GOT3 (cell line): ENCODE results near the gene KLHL20.
"Not testable (repeated sequence)": the region's sequence is repeated elsewhere in the genome, so short reads cannot be mapped to it uniquely, and the experiment has no call there.

Experiments used
- DNase-seq: peaks from one replicate; lab custom pipeline; 2025; ENCODE audit warnings: mixed read lengths; lab: John Stamatoyannopoulos, UW

KLHL20 gene

DNA sequence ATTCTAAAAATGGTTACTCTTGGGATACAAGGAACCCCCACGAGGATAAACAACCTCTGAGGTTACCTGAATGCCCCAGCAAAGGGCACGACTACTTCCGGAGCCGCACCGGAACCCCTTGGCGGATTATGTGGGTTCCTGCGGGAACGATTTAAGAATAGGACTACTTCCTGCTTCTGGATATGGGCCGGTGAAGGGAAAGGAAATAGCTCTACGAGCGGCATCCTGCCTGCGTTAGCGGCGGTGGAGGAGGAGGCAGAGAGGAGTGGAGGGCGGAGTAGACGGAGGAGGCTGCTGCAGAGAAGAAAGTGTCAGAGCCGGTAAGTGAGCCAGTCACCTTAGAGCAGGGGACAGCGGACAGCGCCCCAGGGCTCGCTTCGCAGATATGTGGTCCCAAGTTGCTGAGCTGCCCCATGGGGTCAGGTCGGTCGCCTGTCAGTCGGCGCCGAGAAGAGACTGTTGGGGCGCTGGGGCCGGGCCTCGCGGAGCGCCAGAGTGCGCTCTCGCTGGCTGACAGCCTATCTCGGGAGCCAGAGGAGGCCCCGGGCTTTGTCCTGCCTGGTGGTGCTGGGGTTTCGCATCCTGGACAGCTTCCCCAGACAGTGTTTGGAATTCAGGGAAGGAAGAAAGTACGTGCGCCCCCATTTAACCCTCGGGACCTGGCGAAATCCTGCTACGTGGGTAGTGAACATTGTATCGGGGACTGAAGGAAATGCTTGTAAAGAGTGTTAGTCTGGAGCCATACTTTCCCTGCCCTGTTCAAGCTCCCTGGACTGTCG lies at the start of gene KLHL20:
Gene KLHL20, plus strand, starts transcription at position 223 of the 779 bp plus-strand sequence. CDS start 1,063 bp downstream, outside the sequence.
- DNase-seq = peak; percentile 97

- DNase-seq = no peak
Observed at GRCh38 chr1:173666646-173667045, 48.1 kb upstream of the KLHL20 start.

DNA sequence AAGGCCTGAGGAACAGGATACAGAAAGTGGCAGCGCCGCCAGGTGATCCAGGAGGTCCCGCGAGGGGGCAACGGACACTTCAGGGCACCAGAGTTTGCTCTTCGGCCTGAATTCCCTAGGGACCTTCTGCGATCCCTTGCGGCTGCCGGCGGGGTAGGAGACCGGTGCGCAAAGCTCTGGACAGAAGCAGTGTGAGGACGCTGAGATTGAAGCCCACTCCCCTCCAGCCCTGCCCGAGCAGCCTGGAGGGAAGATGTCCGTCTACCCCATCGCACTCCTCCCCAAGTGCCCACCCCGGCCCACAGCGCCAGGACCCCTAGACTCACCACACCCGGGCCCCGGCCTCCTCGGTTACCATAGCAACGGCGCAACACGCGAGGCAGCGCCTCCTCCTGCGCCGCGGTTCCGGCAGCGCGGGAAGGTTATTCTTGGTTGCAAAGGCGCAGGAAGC lies 45.3 kb upstream of the KLHL20 start, which contains the start of gene ANKRD45:
Gene ANKRD45, minus strand, starts transcription at position 361 of the 451 bp plus-strand sequence. CDS start 10,433 bp downstream, outside the sequence.
- DNase-seq = peak; percentile 88

DNA sequence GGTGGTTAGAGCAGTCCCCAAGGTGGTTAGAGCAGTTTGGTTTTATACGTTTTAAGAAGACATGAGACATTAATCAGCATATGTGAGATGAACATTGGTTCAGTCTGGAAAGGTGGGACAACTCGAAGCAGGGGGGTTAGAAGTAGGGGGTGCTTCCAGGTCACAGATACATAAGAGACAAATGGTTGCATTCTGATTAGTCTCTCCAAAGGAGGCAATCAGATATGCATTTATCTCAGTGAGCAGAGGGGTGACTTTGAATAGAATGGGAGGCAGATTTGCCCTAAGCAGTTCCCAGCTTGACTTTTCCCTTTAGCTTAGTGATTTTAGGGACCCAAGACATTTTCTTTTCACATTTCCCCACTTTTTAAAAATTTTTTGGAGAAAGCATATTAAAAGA lies 40.3 kb upstream of the KLHL20 start:
- DNase-seq = not testable (repeated sequence)

DNA sequence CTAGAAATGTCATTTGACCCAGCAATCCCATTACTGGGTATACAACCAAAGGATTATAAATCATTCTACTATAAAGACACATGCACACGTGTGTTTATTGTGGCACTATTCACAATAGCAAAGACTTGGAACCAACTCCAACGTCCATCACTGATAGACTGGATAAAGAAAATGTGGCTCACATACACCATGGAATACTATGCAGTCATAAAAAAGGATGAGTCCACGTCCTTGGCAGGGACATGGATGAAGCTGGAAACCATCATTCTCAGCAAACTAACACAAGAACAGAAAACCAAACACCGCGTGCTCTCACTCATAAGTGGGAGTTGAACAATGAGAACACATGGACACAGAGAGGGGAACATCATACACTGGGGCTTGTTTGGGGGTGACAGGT lies 34.6 kb upstream of the KLHL20 start:
- DNase-seq = not testable (repeated sequence)

- no peak for DNase-seq
Observed at GRCh38 chr1:173682184-173682583, 32.6 kb upstream of the KLHL20 start.

DNA sequence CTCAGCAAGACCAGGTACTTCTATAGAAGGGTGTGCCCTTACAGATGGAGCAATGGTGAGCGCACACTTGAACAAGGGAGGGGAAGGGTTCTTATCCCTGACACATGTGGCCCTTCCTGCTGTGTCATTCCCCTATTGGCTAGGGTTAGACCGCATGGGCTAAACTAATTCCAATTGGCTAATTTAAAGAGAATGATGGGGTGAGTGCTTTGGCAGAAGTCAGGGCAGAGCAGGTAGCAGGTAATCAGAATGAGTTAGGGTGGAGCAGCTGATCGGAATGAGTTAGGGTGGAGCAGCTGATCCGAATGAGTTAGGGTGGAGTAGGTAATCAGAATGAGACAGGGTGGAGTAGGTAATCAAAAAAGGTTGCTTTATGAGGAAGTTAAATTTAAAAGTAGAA lies 30.9 kb upstream of the KLHL20 start:
- not testable (repeated sequence) for DNase-seq

GRCh38 chr1:173685121-173685520 lies 29.7 kb upstream of the KLHL20 start:
- DNase-seq = not testable (repeated sequence)

GRCh38 chr1:173688300-173688699 lies 26.5 kb upstream of the KLHL20 start:
- DNase-seq = no peak

DNA sequence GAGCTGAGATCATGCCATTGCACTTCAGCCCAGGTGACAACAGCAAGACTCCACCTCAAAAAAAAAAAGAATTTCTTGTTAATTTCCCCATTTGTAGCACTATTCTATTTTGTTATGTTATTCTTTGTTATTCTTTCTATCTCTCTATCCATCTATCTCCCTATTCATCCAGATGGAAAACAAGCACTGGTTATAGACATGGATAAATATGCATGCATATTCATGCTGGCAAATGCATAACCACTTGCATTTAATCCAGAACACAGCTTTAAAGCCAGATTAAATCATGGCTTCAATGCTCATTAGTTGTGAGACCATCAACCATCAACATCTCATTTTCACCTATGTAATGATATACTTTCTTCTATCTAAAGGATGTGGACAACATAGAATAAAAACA lies 21.5 kb upstream of the KLHL20 start:
- DNase-seq = no peak

DNA sequence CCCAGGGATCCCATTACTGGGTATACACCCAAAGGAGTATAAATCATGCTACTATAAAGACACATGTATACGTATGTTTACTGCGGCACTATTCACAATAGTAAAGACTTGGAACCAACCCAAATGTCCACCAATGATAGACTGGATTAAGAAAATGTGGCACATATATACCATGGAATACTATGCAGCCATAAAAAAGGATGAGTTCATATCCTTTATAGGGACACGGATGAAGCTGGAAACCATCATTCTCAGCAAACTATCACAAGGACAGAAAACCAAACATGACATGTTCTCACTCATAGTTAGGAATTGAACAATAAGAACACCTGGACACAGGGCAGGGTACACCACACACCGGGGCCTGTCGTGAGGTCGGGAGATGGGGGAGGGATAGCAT lies 13.5 kb upstream of the KLHL20 start:
- DNase-seq = not testable (repeated sequence)

DNA sequence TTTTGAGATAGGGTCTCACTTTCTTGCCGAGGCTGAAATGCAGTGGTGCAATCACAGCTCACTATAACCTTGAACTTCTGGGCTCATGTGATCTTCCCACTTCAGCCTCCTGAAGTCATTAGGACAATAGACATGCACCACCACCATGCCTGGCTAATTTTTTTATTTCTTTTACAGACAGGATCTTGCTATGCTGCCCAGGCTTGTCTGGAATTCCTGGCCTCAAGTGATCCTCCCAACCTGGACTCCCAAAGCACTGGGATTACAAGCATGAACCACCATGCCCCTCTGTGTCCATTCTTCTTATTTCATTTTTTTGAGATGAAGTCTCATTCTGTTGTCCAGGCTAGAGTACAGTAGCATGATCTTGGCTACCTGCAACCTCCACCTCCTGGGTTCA lies 12.0 kb upstream of the KLHL20 start:
- DNase-seq = no peak

- DNase-seq = no peak
Observed at GRCh38 chr1:173705117-173705516, 9.7 kb upstream of the KLHL20 start.

DNA sequence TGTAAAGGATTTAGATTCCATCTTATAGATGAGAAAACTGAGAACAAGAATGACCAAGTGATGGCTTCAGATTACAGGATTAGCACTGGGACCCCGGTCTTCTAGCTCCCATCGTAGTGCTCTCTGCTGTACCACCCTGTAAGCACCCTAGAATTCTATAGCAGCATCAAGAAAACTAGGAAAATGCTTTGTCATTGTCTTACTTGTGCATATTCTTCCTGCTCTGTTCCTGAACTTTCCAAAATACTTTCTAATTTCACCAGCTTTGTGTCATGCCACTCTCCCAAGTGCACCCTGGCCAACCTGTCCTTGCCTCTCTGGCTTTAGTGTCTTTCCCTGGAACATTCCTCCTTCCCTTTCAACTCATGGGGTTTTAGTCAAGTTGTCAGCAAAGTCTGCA lies 6.0 kb upstream of the KLHL20 start:
- no peak for DNase-seq

DNA sequence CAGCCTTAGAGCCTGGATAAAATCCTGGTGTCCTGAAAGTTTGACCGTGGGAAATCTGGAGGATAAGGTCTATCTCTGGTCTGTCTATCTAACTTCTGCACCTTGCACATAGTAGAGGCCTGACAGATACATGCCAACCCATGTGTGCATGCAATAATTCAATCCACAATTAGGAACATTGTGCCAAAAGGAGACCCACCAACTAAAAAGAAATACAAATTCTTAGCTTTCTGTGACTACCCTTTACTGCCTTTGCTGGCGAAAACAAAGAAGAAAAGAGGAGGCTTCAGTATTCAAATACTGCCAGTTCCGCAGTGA lies 381 bp upstream of the KLHL20 start:
- DNase-seq = no peak

- DNase-seq = no peak
Observed at GRCh38 chr1:173715538-173715844, 710 bp downstream of the KLHL20 start.

GRCh38 chr1:173717238-173717637 lies 2.5 kb downstream of the KLHL20 start:
- no peak for DNase-seq

DNA sequence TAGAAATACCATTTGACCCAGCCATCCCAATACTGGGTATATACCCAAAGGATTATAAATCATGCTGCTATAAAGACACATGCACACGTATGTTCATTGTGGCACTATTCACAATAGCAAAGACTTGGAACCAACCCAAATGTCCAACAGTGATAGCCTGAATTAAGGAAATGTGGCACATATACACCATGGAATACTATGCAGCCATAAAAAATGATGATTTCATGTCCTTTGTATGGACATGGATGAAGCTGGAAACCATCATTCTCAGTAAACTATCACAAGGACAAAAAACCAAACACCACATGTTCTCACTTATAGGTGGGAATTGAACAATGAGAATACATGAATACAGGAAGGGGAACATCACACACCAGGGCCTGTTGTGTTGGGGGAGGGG lies 16.6 kb downstream of the KLHL20 start:
- DNase-seq = not testable (repeated sequence)

DNA sequence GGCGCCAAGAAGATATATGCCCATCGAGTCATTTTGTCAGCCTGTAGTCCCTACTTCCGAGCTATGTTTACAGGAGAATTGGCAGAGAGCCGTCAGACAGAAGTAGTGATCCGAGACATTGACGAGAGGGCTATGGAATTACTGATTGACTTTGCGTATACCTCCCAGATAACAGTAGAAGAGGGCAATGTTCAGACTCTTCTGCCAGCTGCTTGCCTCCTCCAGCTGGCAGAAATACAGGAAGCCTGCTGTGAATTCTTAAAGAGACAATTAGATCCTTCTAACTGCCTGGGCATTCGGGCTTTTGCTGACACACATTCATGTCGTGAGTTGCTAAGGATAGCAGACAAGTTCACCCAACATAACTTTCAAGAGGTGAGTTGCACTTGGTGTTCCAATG lies 19.1 kb downstream of the KLHL20 start:
- no peak for DNase-seq

DNA sequence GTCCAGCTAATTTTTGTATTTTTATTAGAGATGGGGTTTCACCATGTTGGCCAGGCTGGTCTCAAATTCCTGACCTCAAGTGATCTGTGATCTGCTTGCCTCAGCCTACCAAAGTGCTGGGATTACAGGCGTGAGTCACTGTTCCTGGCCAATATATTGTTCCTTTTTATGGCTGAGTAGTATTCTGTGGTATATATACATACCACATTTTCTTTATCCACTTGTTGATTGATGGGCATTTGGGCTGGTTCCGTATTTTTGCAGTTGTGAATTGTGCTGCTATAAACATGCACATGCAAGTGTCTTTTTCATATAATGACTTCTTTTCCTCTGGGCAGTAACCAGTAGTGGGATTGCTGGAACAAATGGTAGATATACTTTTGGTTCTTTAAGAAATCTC lies 21.3 kb downstream of the KLHL20 start:
- DNase-seq = not testable (repeated sequence)

GRCh38 chr1:173742203-173742886 lies 27.6 kb downstream of the KLHL20 start:
- DNase-seq = no peak

- no peak for DNase-seq
Observed at GRCh38 chr1:173744651-173745050, 29.9 kb downstream of the KLHL20 start.

DNA sequence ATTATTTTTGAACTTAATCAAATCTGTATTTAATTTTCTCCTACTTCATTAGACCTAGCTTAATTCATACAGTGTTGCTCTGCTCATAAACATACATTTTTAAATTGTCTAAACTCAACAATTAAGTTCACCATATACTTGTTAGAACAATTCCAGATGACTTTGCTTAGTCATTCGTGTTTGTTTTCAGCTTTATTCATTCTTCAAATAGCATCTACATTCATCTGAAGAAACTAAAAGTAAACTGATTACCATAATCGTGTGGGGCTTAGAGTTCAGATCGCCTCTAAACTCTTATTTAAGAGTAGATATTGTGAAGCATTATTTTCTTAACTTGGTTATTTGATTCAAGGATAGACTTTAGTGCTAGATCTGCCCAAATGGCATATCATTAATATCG lies 34.4 kb downstream of the KLHL20 start:
- no peak for DNase-seq

- no peak for DNase-seq
Observed at GRCh38 chr1:173753830-173754229, 39.0 kb downstream of the KLHL20 start.
